ENCODE measurements around the gene HOXC10. TPM values are rescaled to one million over a fixed set of nuclear protein-coding genes. Genes with fewer than 3 reads are reported as not detected.
A peak's percentile ranks its signal among the peaks of the same experiment; 100 is the strongest.

The HOXC10 gene
- total RNA-seq, 1 experiment from 2014 or later: 154 TPM

- DNase-seq (ENCODE audit: low read depth, low spot score): no peak
- CTCF ChIA-PET: interaction anchor here (0.6 to 1.8 kb wide), 5 partner anchors 16 to 174 kb away, joined by 3 to 6 read pairs (median 4); no protein-coding TSS in a partner anchor
- BruUV-seq (replicated peaks): no TSS peak
- ATAC-seq: no peak
- no peaks in the 10 kb centered on the region for H3K9me3 ChIP-seq (ENCODE audit: control insufficient read depth, insufficient read depth, low read depth, low read length)
- TF ChIP-seq TCF7L2 (IDR thresholded peaks at IDR 0.05; ENCODE audit: low read depth, low read length) (no peak), POLR2AphosphoS5 (IDR thresholded peaks at IDR 0.05; ENCODE audit: low read depth, low read length) (no peak), SIN3A (IDR thresholded peaks at IDR 0.05; ENCODE audit: borderline replicate concordance, insufficient read depth, low read depth, low read length) (no peak)
- TF ChIP-seq, protein P1, sequence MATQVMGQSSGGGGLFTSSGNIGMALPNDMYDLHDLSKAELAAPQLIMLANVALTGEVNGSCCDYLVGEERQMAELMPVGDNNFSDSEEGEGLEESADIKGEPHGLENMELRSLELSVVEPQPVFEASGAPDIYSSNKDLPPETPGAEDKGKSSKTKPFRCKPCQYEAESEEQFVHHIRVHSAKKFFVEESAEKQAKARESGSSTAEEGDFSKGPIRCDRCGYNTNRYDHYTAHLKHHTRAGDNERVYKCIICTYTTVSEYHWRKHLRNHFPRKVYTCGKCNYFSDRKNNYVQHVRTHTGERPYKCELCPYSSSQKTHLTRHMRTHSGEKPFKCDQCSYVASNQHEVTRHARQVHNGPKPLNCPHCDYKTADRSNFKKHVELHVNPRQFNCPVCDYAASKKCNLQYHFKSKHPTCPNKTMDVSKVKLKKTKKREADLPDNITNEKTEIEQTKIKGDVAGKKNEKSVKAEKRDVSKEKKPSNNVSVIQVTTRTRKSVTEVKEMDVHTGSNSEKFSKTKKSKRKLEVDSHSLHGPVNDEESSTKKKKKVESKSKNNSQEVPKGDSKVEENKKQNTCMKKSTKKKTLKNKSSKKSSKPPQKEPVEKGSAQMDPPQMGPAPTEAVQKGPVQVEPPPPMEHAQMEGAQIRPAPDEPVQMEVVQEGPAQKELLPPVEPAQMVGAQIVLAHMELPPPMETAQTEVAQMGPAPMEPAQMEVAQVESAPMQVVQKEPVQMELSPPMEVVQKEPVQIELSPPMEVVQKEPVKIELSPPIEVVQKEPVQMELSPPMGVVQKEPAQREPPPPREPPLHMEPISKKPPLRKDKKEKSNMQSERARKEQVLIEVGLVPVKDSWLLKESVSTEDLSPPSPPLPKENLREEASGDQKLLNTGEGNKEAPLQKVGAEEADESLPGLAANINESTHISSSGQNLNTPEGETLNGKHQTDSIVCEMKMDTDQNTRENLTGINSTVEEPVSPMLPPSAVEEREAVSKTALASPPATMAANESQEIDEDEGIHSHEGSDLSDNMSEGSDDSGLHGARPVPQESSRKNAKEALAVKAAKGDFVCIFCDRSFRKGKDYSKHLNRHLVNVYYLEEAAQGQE (IDR thresholded peaks at IDR 0.05; ENCODE audit: insufficient read depth in 1 of 2, low read depth in 2 of 2, low read length in 1 of 2): no peak
- TF ChIP-seq, protein P2, sequence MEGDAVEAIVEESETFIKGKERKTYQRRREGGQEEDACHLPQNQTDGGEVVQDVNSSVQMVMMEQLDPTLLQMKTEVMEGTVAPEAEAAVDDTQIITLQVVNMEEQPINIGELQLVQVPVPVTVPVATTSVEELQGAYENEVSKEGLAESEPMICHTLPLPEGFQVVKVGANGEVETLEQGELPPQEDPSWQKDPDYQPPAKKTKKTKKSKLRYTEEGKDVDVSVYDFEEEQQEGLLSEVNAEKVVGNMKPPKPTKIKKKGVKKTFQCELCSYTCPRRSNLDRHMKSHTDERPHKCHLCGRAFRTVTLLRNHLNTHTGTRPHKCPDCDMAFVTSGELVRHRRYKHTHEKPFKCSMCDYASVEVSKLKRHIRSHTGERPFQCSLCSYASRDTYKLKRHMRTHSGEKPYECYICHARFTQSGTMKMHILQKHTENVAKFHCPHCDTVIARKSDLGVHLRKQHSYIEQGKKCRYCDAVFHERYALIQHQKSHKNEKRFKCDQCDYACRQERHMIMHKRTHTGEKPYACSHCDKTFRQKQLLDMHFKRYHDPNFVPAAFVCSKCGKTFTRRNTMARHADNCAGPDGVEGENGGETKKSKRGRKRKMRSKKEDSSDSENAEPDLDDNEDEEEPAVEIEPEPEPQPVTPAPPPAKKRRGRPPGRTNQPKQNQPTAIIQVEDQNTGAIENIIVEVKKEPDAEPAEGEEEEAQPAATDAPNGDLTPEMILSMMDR (IDR thresholded peaks at IDR 0.05): no peak
- H3K27ac ChIP-seq (ENCODE audit: low read length): peak overlapping the region; percentile 95
- intact Hi-C loops (cut with micrococcal nuclease; ENCODE audit: unreplicated experiment): no loop called here
- peaks cover 98% of the 10 kb centered on the region for H3K4me1 ChIP-seq (ENCODE audit: control insufficient read depth, insufficient read depth, low read length)
- no peaks in the 10 kb centered on the region for H3K27me3 ChIP-seq (ENCODE audit: control insufficient read depth, insufficient read depth, low read length)
- 0 out of 4 replicates have a peak overlapping the region, but pooled peaks of 1 of the 2 experiments have one; percentile 3 for H3K4me3 ChIP-seq (ENCODE audit: low read depth in 2 of 2, low read length in 2 of 2)
- in situ Hi-C loops (cut with HindIII; ENCODE audit: low pct_unique_long_range_greater_than_20kb, low sequenced_read_pairs): no loop called here
- peaks cover 4% of the 10 kb centered on the region; the same call in 1 of the 2 replicates for H3K36me3 ChIP-seq (ENCODE audit: control insufficient read depth, insufficient read depth, low read length)
- POLR2A ChIA-PET: interaction anchor here (0.5 to 0.9 kb wide), 4 partner anchors 54 to 337 kb away, joined by 3 to 4 read pairs (median 3); no protein-coding TSS in a partner anchor
Measured at GRCh38 chr12:54027442-54027786, 42.5 kb downstream of the HOXC10 start.

DNA sequence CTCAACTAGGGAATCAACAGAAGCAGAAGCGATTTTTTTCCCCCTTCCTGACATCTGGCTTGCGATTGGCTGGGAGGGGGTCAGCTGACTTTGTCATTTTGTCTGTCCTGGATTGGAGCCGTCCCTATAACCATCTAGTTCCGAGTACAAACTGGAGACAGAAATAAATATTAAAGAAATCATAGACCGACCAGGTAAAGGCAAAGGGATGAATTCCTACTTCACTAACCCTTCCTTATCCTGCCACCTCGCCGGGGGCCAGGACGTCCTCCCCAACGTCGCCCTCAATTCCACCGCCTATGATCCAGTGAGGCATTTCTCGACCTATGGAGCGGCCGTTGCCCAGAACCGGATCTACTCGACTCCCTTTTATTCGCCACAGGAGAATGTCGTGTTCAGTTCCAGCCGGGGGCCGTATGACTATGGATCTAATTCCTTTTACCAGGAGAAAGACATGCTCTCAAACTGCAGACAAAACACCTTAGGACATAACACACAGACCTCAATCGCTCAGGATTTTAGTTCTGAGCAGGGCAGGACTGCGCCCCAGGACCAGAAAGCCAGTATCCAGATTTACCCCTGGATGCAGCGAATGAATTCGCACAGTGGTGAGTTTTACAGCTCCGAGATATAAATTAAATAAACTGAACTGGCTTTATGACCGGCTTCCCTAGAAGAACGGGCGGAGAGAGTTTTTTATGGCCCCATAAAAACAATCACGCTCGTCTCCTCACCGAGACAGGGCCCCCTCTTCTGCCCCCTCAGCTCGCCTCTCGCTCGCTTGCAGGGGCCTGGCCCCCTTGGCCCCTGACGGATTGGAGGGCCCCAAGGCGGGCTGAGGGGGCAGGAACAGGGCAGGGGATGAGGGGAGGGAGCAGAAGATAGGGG is 43.6 kb downstream of the HOXC10 start, which contains the start of gene HOXC6:
TSS of gene HOXC6 (plus strand) at position 127 of the 888 bp plus-strand sequence. CDS start at position 209, 82 bp downstream.
- peaks cover 98% of the 10 kb centered on the region for H3K4me1 ChIP-seq (ENCODE audit: control insufficient read depth, insufficient read depth, low read length)
- TF ChIP-seq, protein P1 (IDR thresholded peaks at IDR 0.05; ENCODE audit: insufficient read depth in 1 of 2, low read depth in 2 of 2, low read length in 1 of 2): no peak
- TF ChIP-seq TCF7L2 (IDR thresholded peaks at IDR 0.05; ENCODE audit: low read depth, low read length) (peak; percentile 34; the same call in 1 of the 2 replicates), POLR2AphosphoS5 (IDR thresholded peaks at IDR 0.05; ENCODE audit: low read depth, low read length) (no peak; the same call in 1 of the 2 replicates)
- TF ChIP-seq, protein P2 (IDR thresholded peaks at IDR 0.05): no peak
- in situ Hi-C loops (cut with HindIII; ENCODE audit: low pct_unique_long_range_greater_than_20kb, low sequenced_read_pairs): no loop called here
- CTCF ChIA-PET: interaction anchor here (0.5 to 1.6 kb wide), 4 partner anchors 8 to 279 kb away, joined by 3 to 6 read pairs (median 4); no protein-coding TSS in a partner anchor
- ATAC-seq (peak; percentile 10), DNase-seq (ENCODE audit: low read depth, low spot score) (no peak)
- H3K9me3 ChIP-seq (ENCODE audit: control insufficient read depth, insufficient read depth, low read depth, low read length): no peaks in the 10 kb centered on the region
- intact Hi-C loops (cut with micrococcal nuclease; ENCODE audit: unreplicated experiment): no loop called here
- POLR2A ChIA-PET: interaction anchor here (0.6 to 0.7 kb wide), 2 partner anchors 11 to 183 kb away, joined by 3 read pairs; no protein-coding TSS in a partner anchor
- BruUV-seq (replicated peaks): no TSS peak
- peak within 1 kb of the TSS; percentile 35 to 39 for H3K4me3 ChIP-seq (ENCODE audit: low read depth in 2 of 2, low read length in 2 of 2)
- H3K27ac ChIP-seq (ENCODE audit: low read length): peak within 1 kb of the TSS; percentile 95
- peaks cover 4% of the 10 kb centered on the region; the same call in 1 of the 2 replicates for H3K36me3 ChIP-seq (ENCODE audit: control insufficient read depth, insufficient read depth, low read length)
- H3K27me3 ChIP-seq (ENCODE audit: control insufficient read depth, insufficient read depth, low read length): no peaks in the 10 kb centered on the region

All from Panc1 (cell line).